Astrocyte (in vitro differentiated cells and primary cell): Measurements from ENCODE around the gene PIGZ.

Experiments used
- EZH2 ChIP-seq: IDR thresholded peaks from 2 replicates; pipeline ENCODE4 v1.6.1; 2012; ENCODE audit warnings: mild to moderate bottlenecking, low read length, inconsistent platforms; ENCODE audit not compliant: insufficient read depth
- TF ChIP-seq, protein P1 (sequence below): IDR thresholded peaks from 2 replicates; pipeline ENCODE4 v1.5.1; 2011; ENCODE audit warnings: low read depth, mild to moderate bottlenecking, inconsistent platforms, low read length, moderate library complexity; ENCODE audit not compliant: insufficient read depth

DNA sequence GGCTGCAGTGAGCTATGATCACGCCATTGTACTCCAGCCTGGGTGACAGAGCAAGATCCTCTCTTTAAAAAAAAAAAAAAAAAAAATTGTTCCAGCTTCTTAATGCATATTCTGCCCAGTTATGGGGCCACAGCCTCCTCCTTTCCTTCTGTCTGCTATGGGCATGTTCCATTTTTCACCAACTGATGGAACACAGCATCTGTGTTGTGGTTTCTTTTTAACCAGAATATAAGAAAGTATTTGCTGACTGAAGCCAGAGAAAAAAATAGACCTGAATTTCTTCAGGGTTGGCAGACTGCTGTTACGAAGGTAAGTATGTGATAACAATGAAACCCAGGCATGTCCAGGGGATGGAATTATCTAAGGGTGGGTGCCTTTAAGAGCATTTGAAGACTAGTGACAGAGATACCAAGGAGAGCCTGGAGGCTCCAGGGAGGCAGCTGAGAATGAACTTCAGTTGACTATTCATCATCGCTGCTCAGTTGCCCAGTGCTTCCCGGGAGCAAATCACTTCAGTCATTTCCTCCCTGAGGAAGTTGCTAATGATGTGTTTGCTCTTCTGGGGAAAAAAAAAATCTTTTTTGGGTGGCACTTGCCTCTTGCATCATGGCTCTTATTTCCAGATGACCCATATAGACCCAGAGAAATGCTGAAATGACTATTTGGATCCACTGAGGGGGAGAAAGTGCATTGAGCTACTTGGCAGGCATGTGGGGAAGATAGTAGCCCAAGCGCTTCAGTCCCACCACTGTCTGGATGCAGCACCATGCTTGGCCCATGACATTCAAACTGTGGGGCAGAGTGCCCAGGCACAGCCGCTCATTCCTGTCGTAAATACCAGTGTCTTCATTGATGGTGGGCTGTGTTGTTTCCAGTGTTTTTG is 40.8 kb downstream of the PIGZ start:
- TF ChIP-seq EZH2: no peak
- TF ChIP-seq, protein P1, sequence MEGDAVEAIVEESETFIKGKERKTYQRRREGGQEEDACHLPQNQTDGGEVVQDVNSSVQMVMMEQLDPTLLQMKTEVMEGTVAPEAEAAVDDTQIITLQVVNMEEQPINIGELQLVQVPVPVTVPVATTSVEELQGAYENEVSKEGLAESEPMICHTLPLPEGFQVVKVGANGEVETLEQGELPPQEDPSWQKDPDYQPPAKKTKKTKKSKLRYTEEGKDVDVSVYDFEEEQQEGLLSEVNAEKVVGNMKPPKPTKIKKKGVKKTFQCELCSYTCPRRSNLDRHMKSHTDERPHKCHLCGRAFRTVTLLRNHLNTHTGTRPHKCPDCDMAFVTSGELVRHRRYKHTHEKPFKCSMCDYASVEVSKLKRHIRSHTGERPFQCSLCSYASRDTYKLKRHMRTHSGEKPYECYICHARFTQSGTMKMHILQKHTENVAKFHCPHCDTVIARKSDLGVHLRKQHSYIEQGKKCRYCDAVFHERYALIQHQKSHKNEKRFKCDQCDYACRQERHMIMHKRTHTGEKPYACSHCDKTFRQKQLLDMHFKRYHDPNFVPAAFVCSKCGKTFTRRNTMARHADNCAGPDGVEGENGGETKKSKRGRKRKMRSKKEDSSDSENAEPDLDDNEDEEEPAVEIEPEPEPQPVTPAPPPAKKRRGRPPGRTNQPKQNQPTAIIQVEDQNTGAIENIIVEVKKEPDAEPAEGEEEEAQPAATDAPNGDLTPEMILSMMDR: no peak
